Myocyte (in vitro differentiated cells): ENCODE results near the gene ALPK1. TPM values are rescaled to one million over a fixed set of nuclear protein-coding genes. Genes with fewer than 3 reads are reported as not detected.
A peak's percentile ranks its signal among the peaks of the same experiment; 100 is the strongest.
"Not testable (repeated sequence)": the region's sequence is repeated elsewhere in the genome, so short reads cannot be mapped to it uniquely, and the experiment has no call there.

Experiments used
- DNase-seq: peaks from one replicate; pipeline ENCODE4 v3.0.0-alpha.2; 2012; ENCODE audit warnings: low read depth
- total RNA-seq: library from RNA; depleted of rRNA; stranded (reverse); fragments of >200 nt; gene quantifications from 2 replicates; pipeline ENCODE4 v1.2.3, GENCODE V29; 2014

The ALPK1 gene
- total RNA-seq, 1 donor from 2014 or later, result 24.1 TPM

DNA sequence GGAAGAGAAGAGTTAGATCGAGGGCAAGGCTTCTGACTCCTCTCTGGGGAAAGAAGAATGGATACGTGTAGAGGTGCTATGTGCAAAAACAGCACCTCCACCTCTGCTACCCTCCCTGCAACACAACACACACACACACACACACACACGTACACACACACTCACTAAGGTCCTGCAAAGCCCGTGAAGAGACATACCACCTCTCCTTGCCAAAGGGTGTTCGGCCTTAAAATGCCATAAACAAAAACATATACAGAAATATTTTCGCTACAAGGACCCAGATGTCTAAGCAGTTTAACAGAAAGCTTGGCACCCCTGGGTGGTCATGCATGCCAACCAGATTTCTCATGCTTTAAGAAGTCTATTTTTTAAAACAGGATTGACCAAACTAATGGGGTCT lies 13.0 kb upstream of the ALPK1 start:
- no peak for DNase-seq

DNA sequence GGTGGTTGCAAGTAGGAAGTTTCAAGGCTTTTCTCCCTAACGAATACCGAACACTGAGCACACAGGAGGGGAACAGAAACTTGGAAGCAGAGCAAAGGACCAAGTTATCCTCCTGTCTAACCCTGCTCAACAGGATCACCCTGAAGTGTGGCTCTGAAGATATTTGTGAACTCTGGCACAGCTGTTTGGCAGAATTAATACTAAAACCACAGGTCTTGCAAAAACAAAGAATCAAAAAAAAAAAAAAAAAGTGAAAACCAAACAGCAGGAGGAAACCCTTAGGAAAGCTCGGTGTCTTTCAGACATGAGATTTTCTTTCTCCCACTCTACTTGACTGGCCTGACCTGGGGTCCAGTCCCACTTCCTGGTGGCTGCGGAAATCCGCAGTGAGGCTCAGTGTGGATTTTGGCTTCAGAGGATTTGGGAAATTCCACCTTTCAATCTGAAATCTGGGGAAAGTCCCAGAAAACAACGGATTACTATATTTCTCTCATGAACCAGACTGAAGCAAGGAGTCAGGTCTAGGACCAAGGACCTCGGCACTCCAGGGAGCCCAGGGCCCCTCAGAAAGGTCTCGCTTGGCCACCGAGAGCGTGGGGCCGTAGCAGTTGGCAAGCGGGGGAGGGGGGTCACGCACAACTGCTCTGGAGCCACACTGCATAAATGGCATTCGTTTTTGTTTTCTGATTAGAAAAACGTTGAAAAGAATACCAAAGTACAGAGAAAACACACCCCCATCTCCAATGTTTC lies 12.3 kb upstream of the ALPK1 start:
- DNase-seq, result peak; percentile 60

DNA sequence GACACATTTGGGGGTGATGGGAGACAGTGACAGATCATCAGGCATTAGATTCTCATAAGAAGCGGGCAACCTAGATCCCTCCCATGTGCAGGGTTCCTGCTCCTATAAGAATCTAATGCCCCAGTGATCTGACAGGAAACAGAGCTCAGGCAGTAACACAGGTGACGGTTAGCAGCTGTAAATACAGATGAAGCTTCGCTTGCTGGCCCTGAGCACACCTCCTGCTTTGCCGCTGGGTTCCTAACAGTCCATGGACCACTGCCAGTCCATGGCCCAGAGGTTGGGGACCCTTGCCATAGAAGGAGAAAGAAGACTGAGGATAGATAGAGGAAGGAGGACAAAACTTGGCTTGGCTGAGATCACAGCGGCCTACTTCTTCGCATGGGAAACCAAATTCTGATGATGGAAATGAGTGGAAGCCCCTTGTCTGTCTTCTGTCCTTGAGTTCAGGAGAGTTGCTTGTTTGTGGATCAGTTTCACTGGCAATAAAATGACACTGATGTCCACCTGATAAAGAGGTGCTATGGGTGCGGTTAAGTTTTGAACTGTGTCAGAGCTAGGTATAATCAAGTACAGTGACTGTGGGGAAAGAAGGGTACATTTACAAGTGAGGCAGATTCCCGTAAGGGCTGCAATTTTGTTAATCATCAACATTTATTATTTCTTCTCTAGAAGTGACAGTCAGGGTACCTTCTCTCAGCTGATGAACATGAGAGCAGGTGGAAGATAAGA lies 9.7 kb upstream of the ALPK1 start:
- DNase-seq, result no peak

DNA sequence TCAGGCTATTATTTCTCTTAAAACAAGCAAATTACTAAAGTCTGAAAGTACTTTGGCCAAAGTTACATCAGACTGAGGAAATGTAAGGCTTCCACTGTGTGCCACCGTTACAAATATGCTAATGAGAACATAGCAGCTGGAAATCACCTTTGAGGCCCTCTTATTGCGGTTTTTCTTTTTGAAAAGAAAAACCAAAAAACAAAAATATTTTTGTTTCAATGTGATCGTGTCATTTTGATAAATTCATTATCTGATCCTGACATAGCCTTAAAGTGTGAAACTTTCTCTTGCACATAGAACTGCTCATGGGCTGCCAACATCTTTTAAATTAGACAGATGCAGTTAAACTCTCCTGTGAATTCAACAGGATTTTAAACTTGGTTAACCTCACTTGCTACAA lies 8.7 kb upstream of the ALPK1 start:
- no peak for DNase-seq

DNA sequence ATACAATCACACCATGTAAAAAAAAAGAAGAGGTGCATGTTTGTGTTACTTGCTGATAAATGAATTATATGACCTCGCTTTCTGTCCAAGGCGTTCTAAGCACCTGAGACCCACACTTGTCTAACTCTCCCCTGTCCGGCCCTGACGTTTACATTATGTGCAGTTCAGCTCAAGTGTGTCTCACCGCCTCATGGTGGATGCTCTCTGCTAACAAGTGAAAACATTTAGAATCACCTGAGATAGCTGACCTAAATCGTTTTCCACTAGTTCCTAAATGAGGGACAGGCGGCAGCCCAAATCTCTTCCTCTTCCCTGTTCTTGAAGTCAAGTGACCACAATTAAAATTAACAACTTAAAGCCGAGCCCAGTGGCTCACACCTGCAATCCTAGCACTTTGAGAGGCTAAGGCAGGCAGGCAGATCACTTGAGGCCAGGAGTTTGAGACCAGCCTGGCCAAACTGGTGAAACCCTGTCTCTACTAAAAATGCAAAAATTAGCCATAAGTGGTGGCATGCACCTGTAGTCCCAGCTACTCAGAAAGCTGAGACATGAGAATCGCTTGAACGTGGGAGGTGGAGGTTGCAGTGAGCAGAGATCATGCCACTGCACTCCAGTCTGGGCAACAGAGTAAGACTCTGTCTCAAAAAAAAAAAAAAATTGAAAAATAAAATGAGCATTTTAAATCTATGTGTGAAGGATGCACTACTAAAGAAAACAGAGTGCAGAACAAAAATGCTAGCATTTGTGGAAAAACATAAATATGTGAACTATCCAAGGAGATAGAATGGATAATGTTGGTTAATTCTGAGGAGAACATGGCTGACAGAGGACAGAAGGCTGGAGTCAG lies 7.5 kb upstream of the ALPK1 start:
- DNase-seq, result no peak

DNA sequence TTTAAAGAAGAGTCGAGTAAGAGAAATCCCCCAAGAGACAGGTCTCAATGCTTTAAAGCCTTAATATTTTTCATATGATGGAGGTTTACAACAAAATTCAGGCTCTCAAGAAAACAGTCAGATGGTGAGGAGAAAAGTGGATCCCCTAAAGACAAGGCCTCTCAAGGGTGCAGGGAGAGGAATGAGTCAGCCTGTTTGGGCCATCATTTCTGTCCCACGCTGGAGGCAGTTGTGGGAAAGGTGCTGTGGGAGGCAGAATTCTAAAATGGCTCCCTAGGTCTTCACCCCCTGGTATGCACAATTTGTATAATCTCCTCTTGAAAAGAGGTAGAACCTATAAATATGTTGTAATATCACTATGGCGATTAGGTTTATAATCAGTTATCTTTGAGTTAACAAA lies 6.8 kb upstream of the ALPK1 start:
- DNase-seq, result no peak

DNA sequence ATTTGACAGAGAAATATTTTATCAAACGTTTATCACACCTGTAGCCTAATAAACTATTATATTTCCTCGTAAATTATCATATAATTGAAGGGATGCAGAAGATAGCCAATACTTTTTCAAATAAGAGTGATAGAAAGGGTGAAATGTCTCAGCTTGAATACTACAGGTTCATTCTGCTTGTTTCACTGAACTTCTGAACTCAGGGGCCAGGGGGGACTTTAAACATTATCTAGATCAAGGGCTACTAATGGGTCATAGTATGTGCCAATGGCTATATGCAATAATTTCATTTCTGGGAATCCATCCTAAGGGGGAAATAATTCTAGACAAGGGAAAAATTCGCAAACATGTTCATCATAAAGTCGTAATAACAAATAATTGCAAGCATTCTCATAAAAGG lies 2.6 kb downstream of the ALPK1 start:
- DNase-seq, result no peak

DNA sequence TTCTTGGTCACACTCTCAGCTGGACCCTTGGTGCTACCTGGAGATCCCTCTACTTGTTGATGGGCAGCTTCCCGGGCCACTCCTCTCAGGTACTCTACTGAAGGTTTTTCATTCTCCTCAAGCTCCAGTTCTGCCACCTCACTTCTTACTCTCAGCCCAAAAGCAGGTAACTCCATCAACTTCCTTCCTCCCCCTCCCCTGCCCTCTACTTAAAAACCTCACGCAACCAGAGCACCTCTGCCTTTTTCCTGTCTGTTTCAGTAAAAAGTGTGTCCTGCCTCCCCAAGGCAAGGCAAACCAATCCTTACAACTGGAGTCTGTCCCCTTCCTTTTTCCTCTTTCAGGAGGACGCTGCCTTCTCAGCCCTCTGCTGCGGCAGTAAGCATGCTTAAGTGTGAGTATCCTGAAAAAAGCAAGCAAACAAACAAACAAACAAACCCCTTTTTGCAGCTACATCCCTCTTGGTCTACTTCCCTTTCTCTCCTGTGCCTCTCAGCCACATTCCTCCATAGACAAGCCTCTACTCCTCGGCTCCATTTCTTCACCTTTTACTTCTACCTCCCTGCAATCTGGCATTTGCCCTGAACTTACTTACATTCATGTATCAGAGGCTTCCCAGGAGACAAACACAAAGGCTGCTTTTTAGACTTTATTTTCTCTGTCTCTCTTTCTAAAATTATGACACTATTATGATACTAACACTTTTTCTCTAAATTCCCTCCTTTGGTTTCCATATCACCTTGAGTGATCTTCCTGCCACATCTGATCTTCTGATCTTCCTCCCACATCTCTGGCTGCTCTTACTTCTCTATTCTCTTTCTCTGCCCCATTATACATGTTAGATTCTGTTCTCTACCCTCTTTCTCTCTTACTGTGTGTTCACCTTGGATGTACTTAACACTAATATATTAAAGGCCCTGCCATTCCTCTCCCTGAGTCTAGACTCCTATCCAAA lies 5.4 kb downstream of the ALPK1 start:
- DNase-seq, result no peak

DNA sequence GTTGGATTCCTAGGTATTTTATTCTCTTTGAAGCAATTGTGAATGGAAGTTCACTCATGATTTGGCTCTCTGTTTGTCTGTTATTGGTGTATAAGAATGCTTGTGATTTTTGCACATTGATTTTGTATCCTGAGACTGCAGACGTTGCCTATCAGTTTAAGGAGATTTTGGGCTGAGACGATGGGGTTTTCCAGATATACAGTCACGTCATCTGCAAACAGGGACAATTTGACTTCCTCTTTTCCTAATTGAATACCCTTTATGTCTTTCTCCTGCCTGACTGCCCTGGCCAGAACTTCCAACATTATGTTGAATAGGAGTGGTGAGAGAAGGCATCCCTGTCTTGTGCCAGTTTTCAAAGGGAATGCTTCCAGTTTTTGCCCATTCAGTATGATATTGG lies 8.3 kb downstream of the ALPK1 start:
- DNase-seq, result not testable (repeated sequence)

DNA sequence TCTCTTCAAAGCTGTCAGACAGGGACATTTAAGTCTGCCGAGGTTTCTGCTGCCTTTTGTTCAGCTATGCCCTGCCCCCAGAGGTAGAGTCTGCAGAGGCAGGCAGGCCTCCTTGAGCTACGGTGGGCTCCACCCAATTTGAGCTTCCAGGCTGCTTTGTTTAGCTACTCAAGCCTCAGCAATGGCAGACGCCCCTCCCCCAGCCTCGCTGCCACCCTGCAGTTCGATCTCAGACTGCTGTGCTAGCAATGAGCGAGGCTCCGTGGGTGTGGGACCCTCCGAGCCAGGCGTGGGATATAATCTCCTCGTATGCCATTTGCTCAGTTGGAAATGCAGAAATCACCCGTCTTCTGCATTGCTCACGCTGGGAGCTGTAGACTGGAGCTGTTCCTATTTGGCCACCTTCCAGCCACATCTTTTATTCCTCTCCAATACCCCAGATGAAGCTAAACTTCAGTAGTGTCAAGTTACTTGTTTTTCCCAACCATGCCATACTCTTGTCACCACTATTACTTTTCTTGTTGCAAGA lies 12.2 kb downstream of the ALPK1 start:
- DNase-seq, result not testable (repeated sequence)

DNA sequence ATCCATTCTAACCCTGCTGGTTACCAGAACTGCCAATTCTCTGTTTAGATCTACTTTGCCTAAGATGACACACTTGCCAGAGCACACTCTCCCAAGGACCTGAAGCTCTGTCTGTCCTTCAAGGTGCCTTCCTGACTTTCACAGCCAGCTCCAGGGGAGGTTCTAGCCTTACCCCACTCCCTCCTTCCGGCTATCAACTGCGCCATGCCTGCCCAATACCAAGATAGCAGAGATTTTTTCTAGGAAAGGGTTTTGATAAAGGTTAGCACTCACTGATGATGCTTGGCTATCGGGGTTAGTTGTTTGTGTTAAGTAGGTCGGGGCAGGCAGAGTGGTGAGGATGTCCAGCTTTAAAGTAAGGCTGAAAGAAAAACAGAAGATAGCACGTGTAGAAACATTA lies 14.3 kb downstream of the ALPK1 start:
- DNase-seq, result no peak

DNA sequence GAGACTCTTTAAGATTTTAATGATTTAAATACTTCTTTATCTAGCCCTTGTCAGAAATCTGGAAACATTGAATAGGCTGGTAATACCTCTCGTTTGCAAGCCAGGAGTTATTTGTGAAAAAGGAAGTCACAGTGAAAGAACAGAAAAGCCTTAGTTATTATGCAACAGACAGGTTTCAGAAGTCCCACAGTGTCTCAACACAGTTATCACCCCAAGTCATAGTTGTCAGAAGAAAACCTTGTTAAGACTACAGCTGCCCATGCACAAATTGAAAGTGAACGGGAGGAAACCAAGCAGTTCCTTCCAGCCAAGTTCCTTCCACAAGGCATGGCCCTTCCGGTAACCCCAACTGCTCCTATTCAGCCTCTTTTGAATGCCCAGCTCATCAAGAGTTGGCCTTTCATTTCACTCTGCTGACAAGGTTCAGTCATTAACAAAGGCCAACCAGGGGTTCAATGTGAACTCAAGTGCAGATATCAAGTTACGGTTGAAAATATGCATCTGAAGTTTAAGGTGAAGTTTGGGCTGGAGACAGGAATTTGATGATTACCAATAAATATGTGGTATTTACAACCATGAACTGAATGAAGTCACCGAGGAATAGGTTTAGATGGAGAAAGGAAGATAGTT lies 15.6 kb downstream of the ALPK1 start:
- no peak for DNase-seq

DNA sequence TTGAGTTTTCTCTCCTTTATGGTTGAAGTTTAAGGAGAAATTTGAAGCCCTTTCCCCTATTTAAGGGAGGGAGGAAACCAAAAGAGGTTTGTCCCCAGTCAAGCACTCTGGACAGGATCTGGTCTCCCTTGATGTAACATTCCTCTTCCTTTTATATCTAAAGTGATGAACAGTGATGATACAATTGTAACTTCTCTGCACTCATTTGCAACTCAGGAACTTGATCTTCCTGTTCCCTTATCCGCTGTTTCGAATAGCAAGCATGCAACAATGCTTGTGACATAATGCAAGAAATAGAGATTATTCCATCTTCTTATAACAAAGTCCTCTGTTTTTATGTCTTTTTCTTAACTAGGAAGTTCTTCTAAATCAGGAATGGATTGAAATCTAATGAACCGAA lies 18.3 kb downstream of the ALPK1 start:
- no peak for DNase-seq

DNA sequence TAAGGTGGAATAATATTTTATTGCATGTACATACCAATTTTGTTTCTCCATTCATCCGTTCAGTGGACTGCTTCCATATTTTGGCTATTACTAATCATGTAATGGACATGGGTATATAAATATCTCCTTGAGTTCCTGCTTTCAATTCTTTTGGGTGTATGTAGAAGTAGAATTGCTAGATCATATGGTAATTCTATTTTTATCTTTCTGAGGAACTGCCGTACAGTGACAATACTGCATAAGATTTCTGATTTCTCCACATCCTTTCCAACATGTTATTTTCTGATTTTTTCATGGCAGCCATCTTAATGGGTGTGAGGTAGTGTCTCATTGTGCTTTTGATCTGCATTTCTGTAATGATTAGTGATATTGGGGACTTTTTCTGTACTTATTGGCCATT lies 19.2 kb downstream of the ALPK1 start:
- DNase-seq, result no peak

DNA sequence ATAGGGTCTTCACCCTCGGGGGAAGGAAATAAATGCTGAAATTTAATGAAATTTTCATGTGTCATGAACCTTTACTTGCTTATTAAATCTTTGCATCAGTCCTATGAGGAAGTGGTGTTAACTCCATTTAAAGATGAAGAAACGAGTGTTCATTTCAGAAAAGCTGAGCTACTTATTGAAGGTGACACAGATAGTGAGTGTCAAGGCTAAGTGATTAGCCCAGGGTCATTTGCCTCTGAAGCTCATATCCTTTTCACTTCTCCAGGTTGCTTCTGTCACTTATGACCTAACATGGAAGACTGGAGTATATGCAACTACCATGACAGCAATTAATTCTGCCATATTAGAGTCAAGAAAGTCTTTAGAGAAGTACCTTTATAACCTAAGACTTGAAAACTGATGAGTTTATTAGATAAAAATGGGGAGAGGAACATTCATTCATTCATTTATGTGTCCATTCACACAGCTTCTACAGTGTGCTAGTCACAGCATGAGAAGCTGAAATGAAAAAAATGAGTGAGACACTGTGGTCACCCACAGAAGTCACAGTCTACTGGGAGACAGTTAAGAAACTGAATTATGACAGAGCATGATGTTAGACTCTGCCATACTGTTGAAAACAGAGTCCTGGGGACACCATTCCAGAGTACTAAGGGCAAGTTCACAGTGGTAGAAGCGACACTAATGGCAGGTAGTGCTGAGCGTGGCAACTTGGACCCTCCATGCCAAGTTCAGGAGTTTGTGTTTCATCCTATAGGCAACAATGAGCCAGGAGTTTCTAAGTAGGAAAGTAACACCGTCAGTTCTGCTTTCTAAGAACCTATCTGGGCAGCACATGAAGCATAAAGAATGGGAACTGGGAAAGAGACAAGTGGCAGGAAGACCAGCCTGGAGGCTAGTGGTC lies 21.3 kb downstream of the ALPK1 start:
- no peak for DNase-seq

DNA sequence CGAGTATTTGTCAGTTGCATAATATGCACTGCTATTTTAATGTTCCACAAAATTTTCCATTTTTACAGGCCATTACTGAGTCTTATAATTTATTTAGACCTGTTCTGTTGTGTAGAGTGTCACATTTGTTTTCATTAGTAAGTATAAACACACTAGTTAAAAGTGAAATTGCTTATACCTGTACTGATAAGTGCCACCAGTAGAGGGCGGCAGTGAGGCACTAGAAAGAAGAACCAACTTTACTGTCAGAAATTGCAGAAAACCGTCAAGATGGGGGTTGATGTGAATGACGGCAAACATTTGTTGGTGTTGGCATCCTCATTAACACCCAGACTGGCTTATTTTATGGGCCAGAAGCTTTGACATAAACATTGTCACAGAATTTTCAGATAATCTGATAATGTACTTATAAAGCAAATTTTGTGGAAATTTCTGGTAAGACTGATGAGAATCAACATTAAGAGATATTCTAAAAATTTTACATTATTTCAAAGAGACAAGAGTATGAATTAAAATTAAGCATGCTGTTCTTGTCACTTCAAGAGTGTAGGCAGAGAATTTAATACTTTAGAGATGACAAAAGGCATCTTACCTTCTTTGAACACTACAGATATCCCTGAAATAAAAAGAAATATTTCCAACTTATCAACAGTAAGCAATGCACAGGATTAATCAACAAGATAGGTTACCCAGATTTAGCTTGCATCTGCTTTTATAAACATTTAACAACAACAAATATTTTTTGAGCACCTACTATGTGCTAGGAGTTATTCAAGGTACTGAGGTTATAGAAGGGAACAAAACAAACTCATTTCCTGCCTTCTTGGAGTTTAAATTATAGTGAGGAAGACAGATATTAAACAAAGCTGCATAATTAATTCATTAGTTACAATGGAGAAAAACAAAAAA lies 24.9 kb downstream of the ALPK1 start:
- peak; percentile 55 for DNase-seq

DNA sequence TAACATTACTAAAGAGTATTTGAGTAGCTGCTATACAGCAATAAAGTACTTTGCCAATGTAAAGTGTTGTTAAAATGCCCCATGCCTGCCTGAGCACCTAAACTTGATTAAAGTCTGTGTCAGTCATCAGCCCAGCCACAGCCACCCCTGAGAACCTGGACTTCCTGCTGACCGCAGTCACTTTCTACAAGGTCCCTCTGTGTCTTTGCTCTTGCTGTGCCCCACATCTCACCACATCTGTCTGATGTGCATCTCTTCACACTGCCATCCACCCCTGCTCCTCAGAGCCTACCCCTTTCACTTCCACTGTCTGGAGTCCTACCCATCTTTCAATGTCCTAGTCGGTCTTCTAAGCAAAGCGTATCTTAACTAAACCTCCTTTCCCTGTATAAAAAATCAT lies 25.7 kb downstream of the ALPK1 start:
- DNase-seq, result no peak

DNA sequence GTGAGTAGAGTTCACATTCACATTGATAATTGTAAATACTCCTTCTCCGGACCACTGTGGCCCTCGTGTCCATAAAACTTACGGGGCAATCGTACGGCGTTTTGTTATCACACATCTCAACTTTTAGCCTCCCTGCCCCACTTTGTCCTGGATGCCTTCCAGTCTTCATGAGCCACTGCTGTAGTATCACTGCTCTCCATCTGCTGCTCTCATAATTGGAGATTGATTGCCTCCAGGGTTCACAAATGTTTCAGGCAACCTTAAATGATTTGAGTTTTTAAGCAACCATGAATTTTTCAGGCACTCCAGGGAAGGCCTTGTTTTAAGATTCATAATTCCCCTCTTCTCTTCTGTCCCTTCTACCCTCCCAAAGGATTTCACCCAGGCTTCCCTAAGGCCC lies 28.4 kb downstream of the ALPK1 start:
- DNase-seq, result no peak
